Subcutaneous abdominal adipose tissue (tissue), 5 donors: ENCODE results near the gene UTRN.
A peak's percentile ranks its signal among the peaks of the same experiment; 100 is the strongest.

Source experiments
- H3K27ac ChIP-seq: one replicate; pipeline ENCODE4 v1.7.0; 2013; ENCODE audit warnings: low read depth, mild to moderate bottlenecking, inconsistent platforms, low read length, moderate library complexity
- H3K27me3 ChIP-seq, 5 donors: one replicate each; pipeline ENCODE4 v1.7.0; 2013; ENCODE audit warnings: low read length in 5 of 5, inconsistent platforms in 1 of 5; ENCODE audit not compliant: control insufficient read depth in 5 of 5, insufficient read depth in 4 of 5
- H3K36me3 ChIP-seq, 5 donors: one replicate each; pipeline ENCODE4 v1.7.0; 2013; ENCODE audit warnings: low read length in 5 of 5; ENCODE audit not compliant: control insufficient read depth in 5 of 5, insufficient read depth in 5 of 5
- H3K4me1 ChIP-seq, 5 donors: one replicate each; pipeline ENCODE4 v1.7.0; 2013; ENCODE audit warnings: low read length in 5 of 5, mild to moderate bottlenecking in 3 of 5, moderate library complexity in 1 of 5; ENCODE audit not compliant: control insufficient read depth in 5 of 5, insufficient read depth in 5 of 5
- H3K4me3 ChIP-seq, 5 donors: one replicate each; pipeline ENCODE4 v1.7.0; 2013; ENCODE audit warnings: low read length in 5 of 5, low read depth in 1 of 5
- H3K9ac ChIP-seq, 5 donors: one replicate each; pipeline ENCODE4 v1.7.0; 2013; ENCODE audit warnings: low read length in 5 of 5, mild to moderate bottlenecking in 4 of 5, moderate library complexity in 3 of 5
- H3K9me3 ChIP-seq, 5 donors: one replicate each; pipeline ENCODE4 v1.7.0; 2013; ENCODE audit warnings: low read length in 5 of 5; ENCODE audit not compliant: control insufficient read depth in 5 of 5
- donor health status: healthy.
- donor health status: healthy.
- donor health status: healthy.
- donor health status: healthy.
- donor health status: healthy.

Gene UTRN

DNA sequence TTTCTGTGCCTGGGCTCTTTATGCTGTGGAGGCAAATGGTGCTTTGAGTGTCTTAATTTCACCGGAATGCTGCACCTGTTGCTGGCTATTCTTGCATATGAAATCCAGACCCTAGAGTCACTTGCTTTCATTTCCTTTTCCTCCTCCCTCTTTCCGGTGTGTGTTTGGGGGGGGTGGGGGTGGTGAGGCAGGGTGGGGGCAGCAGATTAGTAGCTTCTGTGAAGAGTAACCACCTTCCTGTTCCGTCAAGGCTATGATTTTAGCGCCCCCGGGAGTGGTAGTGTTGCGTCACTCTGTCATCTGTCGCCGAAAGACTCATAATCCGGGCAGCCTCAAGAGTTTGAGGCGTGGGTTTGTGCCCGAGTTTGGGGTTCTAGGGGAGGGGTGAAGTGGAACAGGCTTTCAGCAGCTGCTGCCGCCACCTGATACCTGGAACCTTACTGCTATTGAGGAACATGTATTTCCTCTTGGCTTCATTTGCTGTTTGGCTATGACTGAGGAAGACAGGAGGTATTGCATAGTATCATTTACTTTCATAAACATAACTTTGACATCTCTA, 49.1 kb downstream of the UTRN start:
- no peaks in the 10 kb centered on the region for H3K9me3 ChIP-seq
- peaks cover 3 to 70% (median 47%) of the 10 kb centered on the region in 5 donors for H3K4me1 ChIP-seq
- H3K27ac ChIP-seq, result peak overlapping the region; percentile 53
- peaks cover 0 to 3% (median 0%) of the 10 kb centered on the region in 5 donors for H3K36me3 ChIP-seq
- H3K27me3 ChIP-seq, result no peaks in the 10 kb centered on the region
- H3K4me3 ChIP-seq, result peak overlapping the region in 3 of 5 donors; percentile 8 to 33 (median 9)
- no peak overlapping the region for H3K9ac ChIP-seq
